WTC11 (cell line): ENCODE measurements around the gene FAM135A. TPM values are rescaled to one million over a fixed set of nuclear protein-coding genes. Genes with fewer than 3 reads are reported as not detected.
"Not testable (repeated sequence)": the region's sequence is repeated elsewhere in the genome, so short reads cannot be mapped to it uniquely, and the experiment has no call there.

Experiments used
- ATAC-seq: fragments of 200-7000 bp; cut with Tn5 transposase; 2 replicates; pipeline ENCODE4 v1.10.0; 2021; ENCODE audit warnings: mild to moderate bottlenecking, moderate library complexity
- CTCF ChIA-PET: fragments of 300-600 bp; sonication (Branson Sonifier 250); formaldehyde crosslinking; loops from one replicate; lab custom pipeline; 2021; ENCODE audit warnings: antibody characterized with exemption; lab: Charles Lee
- POLR2A ChIA-PET: fragments of 350-600 bp; sonication (Branson Sonifier 250); formaldehyde crosslinking; loops from one replicate; lab custom pipeline; 2021; ENCODE audit warnings: antibody characterized with exemption; lab: Charles Lee
- DNase-seq: peaks from one replicate; pipeline ENCODE4 v3.0.0; 2021; ENCODE audit warnings: low spot score
- H3K27ac Mint-ChIP-seq: 2 replicates; pipeline ENCODE4 v1.8.0; 2021; ENCODE audit warnings: mixed read lengths
- H3K27me3 Mint-ChIP-seq: 2 replicates; pipeline ENCODE4 v1.8.0; 2021; ENCODE audit warnings: low read depth, mild to moderate bottlenecking, moderate library complexity, mixed read lengths
- H3K36me3 Mint-ChIP-seq: 2 replicates; pipeline ENCODE4 v1.8.0; 2021; ENCODE audit warnings: mixed read lengths
- H3K4me1 Mint-ChIP-seq: 2 replicates; pipeline ENCODE4 v1.8.0; 2022; ENCODE audit warnings: mixed read lengths
- H3K4me3 Mint-ChIP-seq: 2 replicates; pipeline ENCODE4 v1.8.0; 2021; ENCODE audit warnings: mild to moderate bottlenecking, moderate library complexity, mixed read lengths
- H3K9me3 Mint-ChIP-seq: 2 replicates; pipeline ENCODE4 v1.8.0; 2021; ENCODE audit warnings: mixed read lengths
- ATF2 ChIP-seq: sonication (generic); formaldehyde crosslinking; IDR thresholded peaks from 2 replicates; pipeline ENCODE4 v1.8.1; 2022; ENCODE audit warnings: low read depth, missing genetic modification reagents, borderline replicate concordance
- CREB1 ChIP-seq: sonication (generic); formaldehyde crosslinking; IDR thresholded peaks from 2 replicates; pipeline ENCODE4 v1.8.0; 2023; ENCODE audit warnings: mild to moderate bottlenecking, missing genetic modification reagents
- CREM ChIP-seq: sonication (generic); formaldehyde crosslinking; IDR thresholded peaks from 2 replicates; pipeline ENCODE4 v1.8.1; 2022; ENCODE audit warnings: mild to moderate bottlenecking, missing genetic modification reagents, moderate library complexity
- CTCF ChIP-seq: fragments of 200-600 bp; IDR thresholded peaks from 2 replicates; pipeline ENCODE4 v1.8.0; 2022; ENCODE audit warnings: antibody characterized with exemption
- E2F4 ChIP-seq: sonication (generic); formaldehyde crosslinking; IDR thresholded peaks from 2 replicates; pipeline ENCODE4 v1.8.1; 2022; ENCODE audit warnings: low read depth, mild to moderate bottlenecking, moderate library complexity, missing genetic modification reagents, borderline replicate concordance
- ELF4 ChIP-seq: sonication (generic); formaldehyde crosslinking; IDR thresholded peaks from 2 replicates; pipeline ENCODE4 v1.8.1; 2022; ENCODE audit warnings: low read depth, mild to moderate bottlenecking, moderate library complexity, missing genetic modification reagents
- EMX1 ChIP-seq: fragments of 250-450 bp; sonication (Bioruptor Pico); IDR thresholded peaks from 2 replicates; pipeline ENCODE4 v1.8.0; 2021; ENCODE audit warnings: mild to moderate bottlenecking
- ETV6 ChIP-seq: sonication (generic); formaldehyde crosslinking; IDR thresholded peaks from 2 replicates; pipeline ENCODE4 v1.8.1; 2022; ENCODE audit warnings: mild to moderate bottlenecking, missing genetic modification reagents
- GABPB1 ChIP-seq: sonication (generic); formaldehyde crosslinking; IDR thresholded peaks from 2 replicates; pipeline ENCODE4 v1.8.1; 2023; ENCODE audit warnings: mild to moderate bottlenecking, missing genetic modification reagents
- IRF2 ChIP-seq: sonication (generic); formaldehyde crosslinking; IDR thresholded peaks from 2 replicates; pipeline ENCODE4 v1.8.0; 2022; ENCODE audit warnings: low read depth, missing genetic modification reagents, borderline replicate concordance
- JAZF1 ChIP-seq: fragments of 250-450 bp; sonication (Bioruptor Pico); IDR thresholded peaks from 2 replicates; pipeline ENCODE4 v1.9.0; 2021; ENCODE audit warnings: moderate library complexity, mild to moderate bottlenecking, inconsistent platforms
- JUN ChIP-seq: sonication (generic); formaldehyde crosslinking; IDR thresholded peaks from 2 replicates; pipeline ENCODE4 v1.8.0; 2023; ENCODE audit warnings: mild to moderate bottlenecking, missing genetic modification reagents
- NFYB ChIP-seq: sonication (generic); formaldehyde crosslinking; conservative IDR thresholded peaks from 2 replicates; pipeline ENCODE4 v1.8.0; 2022; ENCODE audit warnings: low read depth, missing genetic modification reagents
- PRRX2 ChIP-seq: fragments of 250-450 bp; sonication (Bioruptor Pico); IDR thresholded peaks from 2 replicates; pipeline ENCODE4 v1.8.0; 2021; ENCODE audit warnings: mild to moderate bottlenecking
- RELA ChIP-seq: sonication (generic); formaldehyde crosslinking; IDR thresholded peaks from 2 replicates; pipeline ENCODE4 v1.8.1; 2022; ENCODE audit warnings: missing genetic modification reagents, mild to moderate bottlenecking, borderline replicate concordance
- SMAD3 ChIP-seq: sonication (generic); formaldehyde crosslinking; IDR thresholded peaks from 2 replicates; pipeline ENCODE4 v1.8.0; 2022; ENCODE audit warnings: missing genetic modification reagents, mild to moderate bottlenecking, borderline replicate concordance
- USF1 ChIP-seq: sonication (generic); formaldehyde crosslinking; IDR thresholded peaks from 2 replicates; pipeline ENCODE4 v1.8.0; 2022; ENCODE audit warnings: mild to moderate bottlenecking, missing genetic modification reagents
- ZNF416 ChIP-seq: fragments of 250-450 bp; sonication (Bioruptor Pico); IDR thresholded peaks from 2 replicates; pipeline ENCODE4 v1.9.0; 2021; ENCODE audit warnings: mild to moderate bottlenecking, inconsistent platforms
- ZNF532 ChIP-seq: fragments of 250-450 bp; sonication (Bioruptor Pico); IDR thresholded peaks from 2 replicates; pipeline ENCODE4 v1.9.0; 2021; ENCODE audit warnings: mild to moderate bottlenecking, borderline replicate concordance
- total RNA-seq: library from RNA; stranded (reverse); gene quantifications from 3 replicates; pipeline ENCODE4 v1.2.3, GENCODE V29; 2021
- TF ChIP-seq, protein P1 (sequence below): sonication (generic); formaldehyde crosslinking; IDR thresholded peaks from 2 replicates; pipeline ENCODE4 v1.8.1; 2023; ENCODE audit warnings: mild to moderate bottlenecking, missing genetic modification reagents

FAM135A gene
- total RNA-seq, 1 experiment from 2014 or later = 32.9 TPM

DNA sequence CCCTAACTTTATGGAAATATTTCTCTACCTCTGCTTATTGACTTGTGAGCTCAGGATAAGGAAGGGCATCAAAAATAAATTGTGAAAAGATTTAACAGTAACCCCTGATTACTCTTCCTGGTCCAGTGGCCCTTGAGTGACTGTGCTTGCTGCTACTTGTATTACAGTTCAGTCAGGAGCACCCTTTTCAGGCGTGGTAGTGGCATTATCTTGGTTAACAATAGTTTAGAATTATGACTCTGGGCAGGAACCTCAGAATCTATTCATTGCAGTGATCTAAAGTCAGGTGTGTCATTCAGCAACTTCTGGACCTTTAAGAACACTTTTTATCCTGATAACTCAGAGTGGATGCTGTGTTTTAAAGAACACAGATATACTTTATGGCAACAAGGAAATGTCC is 43.4 kb downstream of the FAM135A start (continued):
- TF ChIP-seq ZNF532 = no peak
- no peak for TF ChIP-seq SMAD3 (CRISPR knock-in tag)
- TF ChIP-seq NFYB (CRISPR knock-in tag) = no peak
- no peak for TF ChIP-seq CREB1
- TF ChIP-seq CREM (CRISPR knock-in tag) = no peak
- no peak for TF ChIP-seq ATF2 (CRISPR knock-in tag)
- TF ChIP-seq CTCF = no peak
- TF ChIP-seq IRF2 (CRISPR knock-in tag) = no peak

DNA sequence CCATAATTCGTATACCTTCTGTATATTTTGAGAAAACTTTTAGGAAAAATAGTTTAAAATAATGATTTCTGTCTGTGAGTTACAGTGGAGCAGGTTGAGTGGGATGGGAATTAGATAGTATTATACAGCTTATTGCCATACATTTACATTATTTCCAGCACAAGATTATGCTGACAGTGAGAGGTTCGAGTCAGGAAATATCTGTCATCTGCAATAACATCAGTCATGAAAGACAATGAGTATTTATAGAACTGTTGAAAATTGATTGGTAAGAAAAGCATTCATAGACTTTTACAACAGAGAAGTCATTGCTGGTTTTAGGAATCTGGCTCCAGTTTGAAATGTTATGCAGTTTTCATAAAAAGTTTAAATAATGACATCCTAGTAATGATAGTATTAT is 45.9 kb downstream of the FAM135A start:
- Mint-ChIP-seq H3K27me3 (no peaks in the 10 kb centered on the region), H3K9me3 (no peaks in the 10 kb centered on the region), H3K36me3 (peaks cover 29% of the 10 kb centered on the region), H3K4me1 (no peaks in the 10 kb centered on the region), H3K4me3 (no peak overlapping the region), H3K27ac (no peak overlapping the region)
- DNase-seq = no peak
- CTCF ChIA-PET = no interaction called here
- TF ChIP-seq E2F4 = no peak
- TF ChIP-seq ZNF416 (CRISPR knock-in tag) = no peak
- TF ChIP-seq PRRX2 (CRISPR knock-in tag) = no peak
- TF ChIP-seq GABPB1 = no peak
- no peak for TF ChIP-seq JAZF1 (CRISPR knock-in tag)
- TF ChIP-seq RELA (CRISPR knock-in tag) = no peak
- no peak for TF ChIP-seq ETV6 (CRISPR knock-in tag)
- TF ChIP-seq, protein P1, sequence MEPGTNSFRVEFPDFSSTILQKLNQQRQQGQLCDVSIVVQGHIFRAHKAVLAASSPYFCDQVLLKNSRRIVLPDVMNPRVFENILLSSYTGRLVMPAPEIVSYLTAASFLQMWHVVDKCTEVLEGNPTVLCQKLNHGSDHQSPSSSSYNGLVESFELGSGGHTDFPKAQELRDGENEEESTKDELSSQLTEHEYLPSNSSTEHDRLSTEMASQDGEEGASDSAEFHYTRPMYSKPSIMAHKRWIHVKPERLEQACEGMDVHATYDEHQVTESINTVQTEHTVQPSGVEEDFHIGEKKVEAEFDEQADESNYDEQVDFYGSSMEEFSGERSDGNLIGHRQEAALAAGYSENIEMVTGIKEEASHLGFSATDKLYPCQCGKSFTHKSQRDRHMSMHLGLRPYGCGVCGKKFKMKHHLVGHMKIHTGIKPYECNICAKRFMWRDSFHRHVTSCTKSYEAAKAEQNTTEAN = no peak
- TF ChIP-seq JUN (CRISPR knock-in tag) = no peak
- TF ChIP-seq ELF4 (CRISPR knock-in tag) = no peak
- TF ChIP-seq EMX1 (CRISPR knock-in tag) = no peak
- TF ChIP-seq USF1 (CRISPR knock-in tag) = no peak
- POLR2A ChIA-PET = no interaction called here
- no peak for ATAC-seq

DNA sequence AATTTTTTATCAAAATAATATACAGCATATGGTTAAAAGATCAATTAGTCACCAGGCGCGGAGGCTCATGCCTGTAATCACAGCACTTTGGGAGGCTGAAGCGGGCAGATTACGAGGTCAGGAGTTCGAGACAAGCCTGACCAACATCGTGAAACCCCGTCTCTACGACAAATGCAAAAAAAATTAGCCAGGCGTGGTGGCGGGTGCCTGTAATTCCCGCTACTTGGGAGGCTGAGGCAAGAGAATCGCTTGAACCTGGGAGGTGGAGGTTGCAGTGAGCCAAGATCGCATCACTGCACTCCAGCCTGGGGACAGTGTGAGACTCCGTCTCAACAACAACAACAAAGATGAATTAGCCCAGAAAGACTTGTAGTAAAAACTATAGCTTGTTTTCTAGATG is 46.4 kb downstream of the FAM135A start:
- DNase-seq, H3K27ac Mint-ChIP-seq, H3K9me3 Mint-ChIP-seq, H3K27me3 Mint-ChIP-seq, POLR2A ChIA-PET, H3K4me1 Mint-ChIP-seq, ATAC-seq, H3K4me3 Mint-ChIP-seq, CTCF ChIA-PET: not testable (repeated sequence)
- peaks cover 25% of the 10 kb centered on the region for H3K36me3 Mint-ChIP-seq
